Activated CD8-positive, alpha-beta T cell treated with anti-CD3 and anti-CD28 coated beads for 36 hours (primary cell): ENCODE measurements around the gene OOSP4B. TPM values are rescaled to one million over a fixed set of nuclear protein-coding genes. Genes with fewer than 3 reads are reported as not detected.

ENCODE experiments used
- ATAC-seq: fragments of 200-7000 bp; cut with Tn5 transposase; one replicate; pipeline ENCODE4 v1.10.0; 2021; ENCODE audit warnings: mild to moderate bottlenecking, moderate library complexity
- CTCF ChIA-PET: fragments of 350-600 bp; sonication (Branson Sonifier 250); formaldehyde crosslinking; loops from one replicate; lab custom pipeline; 2021; ENCODE audit warnings: antibody characterized with exemption; lab: Charles Lee
- POLR2A ChIA-PET: fragments of 350-600 bp; sonication (Branson Sonifier 250); formaldehyde crosslinking; loops from one replicate; lab custom pipeline; 2021; ENCODE audit warnings: antibody characterized with exemption; lab: Charles Lee
- DNase-seq: peaks from one replicate; pipeline ENCODE4 v3.0.0-alpha.2; 2020
- H3K27ac Mint-ChIP-seq: one replicate; pipeline ENCODE4 v1.8.0; 2021; ENCODE audit warnings: mild to moderate bottlenecking, mixed read lengths
- H3K27me3 Mint-ChIP-seq: one replicate; pipeline ENCODE4 v1.8.0; 2021; ENCODE audit warnings: mixed read lengths
- H3K36me3 Mint-ChIP-seq: one replicate; pipeline ENCODE4 v1.8.0; 2021; ENCODE audit warnings: low read depth, mixed read lengths
- H3K4me1 Mint-ChIP-seq: one replicate; pipeline ENCODE4 v1.8.0; 2021; ENCODE audit warnings: low read depth, mixed read lengths
- H3K4me3 Mint-ChIP-seq: one replicate; pipeline ENCODE4 v1.8.0; 2021; ENCODE audit warnings: mild to moderate bottlenecking, moderate library complexity, mixed read lengths
- H3K9me3 Mint-ChIP-seq: one replicate; pipeline ENCODE4 v1.8.0; 2021; ENCODE audit warnings: mixed read lengths
- CTCF ChIP-seq: fragments of 200-600 bp; IDR thresholded peaks from one replicate; pipeline ENCODE4 v1.8.0; 2022; ENCODE audit warnings: antibody characterized with exemption, mild to moderate bottlenecking
- intact Hi-C: fragments of 100-400 bp; cut with micrococcal nuclease; formaldehyde crosslinking; loops from one replicate; pipeline ENCODE4 v1.10.0; 2022
- total RNA-seq, 2 experiments: library from RNA; stranded (reverse); gene quantifications; one replicate each; pipeline ENCODE4 v1.2.3, GENCODE V29; 2021

Gene OOSP4B
- total RNA-seq = not detected

- ATAC-seq (no peak), DNase-seq (no peak)
- ChIA-PET CTCF (no interaction called here), POLR2A (no interaction called here)
- H3K4me1 Mint-ChIP-seq = no peaks in the 10 kb centered on the region
- intact Hi-C loops = no loop called here
- no peak for TF ChIP-seq CTCF
- H3K4me3 Mint-ChIP-seq = no peak within 1 kb of the TSS
- no peaks in the 10 kb centered on the region for H3K36me3 Mint-ChIP-seq
- peaks cover 7% of the 10 kb centered on the region for H3K27me3 Mint-ChIP-seq
- H3K9me3 Mint-ChIP-seq = no peaks in the 10 kb centered on the region
- no peak within 1 kb of the TSS for H3K27ac Mint-ChIP-seq
Observed at GRCh38 chr11:60016881-60017280, at the start of gene OOSP4B. Gene OOSP4B (plus strand): TSS chr11:60017181.

GRCh38 chr11:59967677-59968394 lies 49.1 kb upstream of the OOSP4B start:
- no peaks in the 10 kb centered on the region for H3K36me3 Mint-ChIP-seq
- DNase-seq (no peak), ATAC-seq (no peak)
- POLR2A ChIA-PET = no interaction called here
- CTCF ChIA-PET = no interaction called here
- H3K4me1 Mint-ChIP-seq = no peaks in the 10 kb centered on the region
- TF ChIP-seq CTCF = no peak
- intact Hi-C loops = no loop called here
- H3K9me3 Mint-ChIP-seq = no peaks in the 10 kb centered on the region
- H3K27ac Mint-ChIP-seq = no peak overlapping the region
- no peak overlapping the region for H3K4me3 Mint-ChIP-seq
- peaks cover 4% of the 10 kb centered on the region for H3K27me3 Mint-ChIP-seq

GRCh38 chr11:59968395-59968783 lies 48.6 kb upstream of the OOSP4B start:
- no peaks in the 10 kb centered on the region for H3K36me3 Mint-ChIP-seq
- peaks cover 4% of the 10 kb centered on the region for H3K27me3 Mint-ChIP-seq
- H3K4me1 Mint-ChIP-seq = no peaks in the 10 kb centered on the region
- H3K9me3 Mint-ChIP-seq = no peaks in the 10 kb centered on the region
- no peak for DNase-seq
- ATAC-seq = no peak
- intact Hi-C loops = no loop called here
- POLR2A ChIA-PET = no interaction called here
- no peak for TF ChIP-seq CTCF
- CTCF ChIA-PET = no interaction called here
- H3K4me3 Mint-ChIP-seq = no peak overlapping the region
- no peak overlapping the region for H3K27ac Mint-ChIP-seq

- CTCF ChIA-PET = no interaction called here
Observed at GRCh38 chr11:59973097-59973496, 43.9 kb upstream of the OOSP4B start.

More at GRCh38 chr11:59973097-59973496, 43.9 kb upstream of the OOSP4B start:
- intact Hi-C loops = no loop called here
- no peak for DNase-seq
- Mint-ChIP-seq H3K9me3 (no peaks in the 10 kb centered on the region), H3K4me1 (no peaks in the 10 kb centered on the region), H3K27me3 (no peaks in the 10 kb centered on the region), H3K36me3 (no peaks in the 10 kb centered on the region), H3K4me3 (no peak overlapping the region), H3K27ac (no peak overlapping the region)
- POLR2A ChIA-PET = no interaction called here
- TF ChIP-seq CTCF = no peak
- no peak for ATAC-seq
